HS-5 (cell line): Measurements from ENCODE around the gene MTM1.

ENCODE experiments used
- DNase-seq: peaks from one replicate; pipeline ENCODE4 v3.0.0-alpha.2; 2012; ENCODE audit warnings: low read depth

Gene MTM1

DNA sequence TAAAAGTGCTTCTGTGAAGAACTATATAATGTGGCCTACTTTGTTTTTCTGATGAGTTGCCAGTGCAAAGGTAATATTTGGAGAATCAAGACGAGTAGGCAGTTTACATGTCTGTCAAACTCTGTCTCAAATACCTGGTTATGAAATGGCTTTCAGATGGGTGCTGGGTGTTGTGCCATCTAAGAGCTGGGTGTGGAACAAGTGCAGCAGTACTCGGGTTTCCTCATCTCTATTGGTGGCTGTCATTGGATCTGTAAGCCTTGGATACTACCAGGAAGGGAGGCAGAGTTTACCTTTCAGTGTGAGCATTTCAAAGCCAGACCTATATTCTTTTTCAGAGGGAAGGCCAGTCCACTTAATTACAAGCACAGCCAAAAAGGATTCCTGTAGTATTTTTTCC, 37.2 kb downstream of the MTM1 start:
- DNase-seq, result no peak

DNA sequence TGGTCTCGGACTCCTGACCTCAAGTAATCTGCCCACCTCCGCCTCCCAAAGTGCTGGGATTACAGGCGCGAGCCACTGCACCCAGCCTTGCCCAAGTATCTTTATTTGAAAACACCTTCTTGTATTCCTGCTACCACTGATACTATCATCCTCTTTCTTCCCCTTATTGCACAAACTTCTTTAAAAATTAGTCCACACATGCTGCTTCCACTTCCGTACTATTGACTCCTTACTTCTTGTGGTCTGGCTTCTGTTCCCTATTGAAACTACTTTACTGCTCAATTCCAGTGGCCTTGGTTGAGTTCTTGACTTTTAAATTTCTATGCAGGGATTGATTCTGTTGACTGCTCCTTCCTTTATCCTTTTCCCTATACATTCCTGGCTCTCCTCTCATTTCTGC, 38.8 kb downstream of the MTM1 start:
- no peak for DNase-seq

DNA sequence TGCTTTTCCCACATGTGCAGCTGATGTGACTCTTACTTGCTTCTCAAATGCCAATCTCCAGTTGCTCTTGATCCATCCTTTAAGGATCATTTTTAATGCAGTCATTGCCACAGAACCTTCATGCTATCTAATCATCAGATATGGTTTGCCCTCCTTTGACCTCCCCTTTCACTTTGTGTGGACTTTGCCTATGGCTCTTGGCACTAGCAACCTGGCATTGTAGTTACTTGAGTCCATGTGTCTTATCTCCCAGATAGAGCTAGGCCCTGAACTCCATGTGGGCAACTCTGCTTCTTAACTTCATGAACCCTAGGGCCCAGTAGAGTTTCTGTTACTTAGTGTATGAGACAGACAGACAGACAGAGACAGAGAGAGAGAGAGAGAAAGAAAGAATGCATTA, 41.6 kb downstream of the MTM1 start:
- no peak for DNase-seq

DNA sequence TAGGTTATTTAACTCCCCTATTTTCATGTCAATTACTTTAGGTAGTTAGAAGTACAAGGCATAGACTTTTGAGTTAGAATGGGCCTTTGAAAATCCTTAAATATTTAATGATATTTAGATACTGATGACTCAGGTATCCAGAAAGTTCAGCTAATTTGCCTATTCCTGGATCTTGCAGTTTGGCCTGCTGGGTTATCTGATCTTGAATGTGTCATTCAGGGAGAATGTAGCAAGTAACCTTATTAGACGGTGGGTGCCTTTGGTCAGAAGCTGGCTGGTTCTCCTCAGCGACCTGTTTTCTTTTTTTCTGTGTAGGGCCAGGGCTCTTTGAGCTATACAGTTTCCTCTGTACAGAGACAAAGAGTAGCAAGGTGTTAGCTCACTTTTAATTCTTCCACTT, 42.0 kb downstream of the MTM1 start:
- DNase-seq, result no peak

GRCh38 chrX:150615356-150615755, 46.9 kb downstream of the MTM1 start:
- no peak for DNase-seq

- DNase-seq, result no peak
Measured at GRCh38 chrX:150616179-150616862, 47.9 kb downstream of the MTM1 start.

DNA sequence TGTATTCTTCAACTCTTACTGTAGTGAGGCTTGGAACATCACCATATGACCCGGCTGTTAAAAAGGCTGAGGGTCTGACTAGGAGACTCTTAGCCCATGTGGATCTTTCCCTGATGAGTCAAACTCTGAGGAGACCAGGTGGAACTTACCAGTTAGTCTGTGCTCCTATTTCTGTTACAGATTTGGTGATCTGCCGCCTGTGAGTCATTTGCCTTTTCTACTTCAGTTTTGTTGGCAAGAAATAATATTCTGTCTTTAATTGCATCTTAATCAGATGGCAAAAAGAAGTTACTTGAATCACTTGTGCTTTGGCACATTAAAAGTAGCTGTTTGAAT, 48.4 kb downstream of the MTM1 start:
- no peak for DNase-seq

DNA sequence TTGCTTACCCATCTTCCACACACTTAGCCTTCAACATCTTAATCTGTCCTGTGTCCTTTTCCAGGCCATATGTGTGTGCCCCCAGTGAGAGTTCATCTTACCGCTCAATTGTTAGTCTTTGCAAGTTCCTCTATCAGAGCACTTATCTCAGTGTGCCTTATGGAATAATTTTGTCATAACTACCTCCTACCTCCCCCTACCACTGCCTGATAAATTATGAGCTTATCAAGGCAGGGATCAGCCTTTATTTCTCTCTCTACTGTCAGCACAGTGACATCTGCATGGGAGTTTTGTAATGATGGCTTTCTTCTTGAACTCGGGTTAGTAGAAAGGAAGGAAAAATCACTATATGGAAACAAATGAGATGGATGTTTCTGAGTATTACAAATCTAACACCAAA, 53.2 kb downstream of the MTM1 start:
- DNase-seq, result no peak

- DNase-seq, result no peak
Measured at GRCh38 chrX:150623583-150623982, 55.2 kb downstream of the MTM1 start.

GRCh38 chrX:150625097-150625496, 56.7 kb downstream of the MTM1 start:
- DNase-seq, result no peak

GRCh38 chrX:150625875-150626274, 57.5 kb downstream of the MTM1 start:
- DNase-seq, result no peak

DNA sequence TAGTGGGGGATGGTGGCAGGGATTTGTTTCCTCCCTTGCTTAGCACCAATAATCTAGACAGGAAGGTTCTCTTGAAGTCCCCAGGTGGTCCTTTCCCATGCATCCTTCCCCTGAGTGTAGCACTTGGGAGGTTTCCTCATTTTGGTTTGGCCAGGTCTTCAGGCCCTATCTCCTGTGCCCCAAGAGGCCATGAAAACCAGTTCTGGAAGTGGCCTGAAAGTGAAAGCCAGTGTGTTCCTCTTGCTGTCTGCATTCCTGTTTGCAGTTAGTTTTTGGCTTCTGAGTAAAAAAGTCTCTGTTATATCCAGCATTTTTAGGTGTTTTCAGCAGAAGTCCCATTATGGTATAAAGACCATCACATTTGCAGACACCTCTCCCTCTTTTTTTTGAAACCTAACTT, 59.5 kb downstream of the MTM1 start:
- DNase-seq, result no peak

DNA sequence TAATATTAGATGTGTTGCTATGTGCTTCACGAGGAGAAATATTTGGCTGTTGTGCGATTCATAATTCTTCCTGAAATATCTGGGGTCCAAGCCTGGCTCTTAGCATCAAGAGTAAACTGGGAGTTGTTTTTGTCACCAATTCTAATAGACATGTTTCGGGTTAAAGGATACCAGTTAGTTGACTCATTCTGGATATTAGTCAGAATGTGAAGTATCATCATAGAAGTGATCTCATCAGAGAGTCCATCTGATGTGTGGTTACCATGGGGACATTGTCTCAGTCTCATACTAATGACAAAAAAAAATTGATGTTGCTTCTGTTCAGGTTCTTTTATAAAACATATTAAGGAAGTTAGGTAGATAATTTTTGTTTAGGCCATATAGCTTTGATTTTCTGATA, 67.5 kb downstream of the MTM1 start:
- DNase-seq, result peak; percentile 50

DNA sequence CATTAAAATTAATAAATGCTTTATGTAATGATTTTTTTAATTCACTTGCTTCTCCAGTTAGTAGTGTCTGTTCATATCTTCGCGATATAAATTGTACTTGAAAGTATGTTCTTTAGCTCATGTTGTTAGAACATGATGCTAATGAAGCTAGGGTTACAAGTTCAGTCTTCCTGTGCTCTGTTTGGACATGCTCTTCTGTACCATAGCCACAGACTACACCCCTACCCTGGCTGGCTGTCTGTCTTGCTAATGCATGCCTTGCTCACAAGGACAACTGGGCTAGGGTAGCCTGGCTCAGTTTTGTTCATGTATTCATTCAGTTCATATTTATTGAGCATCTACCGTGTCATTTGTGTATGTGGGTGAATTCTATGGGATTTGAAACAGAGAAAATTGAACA, 74.0 kb downstream of the MTM1 start:
- DNase-seq, result no peak

DNA sequence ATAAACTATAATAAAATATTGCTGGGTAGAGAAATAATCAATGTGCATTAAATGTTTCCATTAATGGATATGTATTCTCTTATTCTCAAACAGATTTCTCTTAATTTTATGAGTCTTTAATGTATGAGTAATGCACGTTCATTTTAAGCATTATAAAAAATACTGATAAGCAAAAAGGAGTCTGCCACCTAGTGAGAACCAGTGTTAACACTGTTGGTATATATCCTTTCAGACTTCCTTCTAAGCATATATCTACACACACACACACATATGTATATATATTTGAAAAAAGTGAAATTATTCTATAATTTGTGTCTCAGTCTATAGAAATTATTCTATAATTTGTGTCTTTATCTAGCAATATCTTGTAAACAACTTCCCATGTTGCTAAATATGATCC, 74.8 kb downstream of the MTM1 start:
- DNase-seq, result no peak

DNA sequence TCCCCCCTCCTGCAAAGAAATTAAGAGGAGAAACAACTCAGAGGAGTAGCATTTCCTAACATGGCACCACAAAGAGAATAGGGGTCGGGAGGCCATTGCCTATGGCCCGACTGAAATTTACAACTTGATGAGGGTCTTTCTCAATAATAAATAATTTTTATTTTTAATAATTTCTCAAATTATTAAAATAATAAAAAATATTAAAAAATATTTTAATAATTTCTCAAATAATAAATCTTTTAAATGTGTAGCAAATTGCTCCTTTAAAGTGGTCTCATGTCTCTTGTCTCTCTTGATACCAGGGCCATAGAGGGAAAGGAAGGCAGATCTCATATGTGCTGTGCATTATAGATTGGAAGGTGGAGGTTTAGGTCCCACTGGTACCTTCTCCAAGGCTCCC, 75.5 kb downstream of the MTM1 start:
- no peak for DNase-seq

DNA sequence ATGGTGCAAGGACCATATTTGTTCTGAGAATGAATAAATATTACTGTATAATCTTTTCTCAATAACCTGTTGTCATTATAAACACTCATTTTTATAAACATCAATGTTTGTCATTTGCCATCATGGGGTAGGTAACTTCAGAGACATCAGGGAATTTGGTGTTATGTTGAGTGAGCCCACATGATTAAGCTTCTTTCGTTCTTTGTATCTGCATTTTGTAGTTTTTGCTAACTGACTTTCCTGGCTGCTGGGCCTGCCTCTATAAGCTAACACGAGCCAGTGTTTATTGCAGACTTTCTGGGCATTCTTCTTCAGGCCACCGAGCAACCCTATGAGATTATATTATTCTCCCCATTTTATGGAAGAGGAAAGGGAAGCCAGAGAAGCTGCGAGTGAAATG, 76.0 kb downstream of the MTM1 start:
- DNase-seq, result no peak

GRCh38 chrX:150647331-150647730, 78.9 kb downstream of the MTM1 start:
- DNase-seq, result no peak

DNA sequence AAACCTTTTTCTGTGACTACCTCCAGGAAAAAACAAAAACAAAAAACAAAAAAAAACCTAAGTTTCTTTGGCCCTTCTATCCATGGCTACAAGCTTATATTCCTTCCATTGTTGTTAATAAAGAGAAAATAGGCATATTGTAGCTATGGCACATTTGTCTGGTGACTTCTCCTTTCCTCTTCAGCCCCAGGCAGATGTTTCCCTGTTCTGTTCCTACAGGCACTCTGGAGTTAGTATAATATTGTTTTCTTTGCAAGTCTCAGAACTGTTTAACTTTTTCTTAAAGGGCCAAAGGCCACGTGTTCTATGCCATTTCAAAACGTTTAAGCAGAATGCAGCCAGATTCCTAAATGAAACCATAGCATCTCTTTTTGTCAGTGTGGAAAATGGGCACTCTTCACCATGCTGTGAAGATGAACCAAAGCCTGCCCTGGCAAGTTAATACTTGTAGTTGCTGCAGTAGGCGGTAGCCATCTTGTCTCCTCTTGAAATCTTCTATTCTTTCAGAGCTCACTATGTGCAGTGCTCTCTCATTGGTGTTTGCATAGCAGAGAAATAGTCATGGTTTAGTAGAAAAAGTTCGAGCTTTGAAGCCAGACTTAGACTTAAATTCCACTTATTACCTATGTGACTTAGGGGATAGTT, 80.0 kb downstream of the MTM1 start:
- DNase-seq, result no peak

GRCh38 chrX:150649096-150649870, 80.9 kb downstream of the MTM1 start:
- DNase-seq, result no peak

- DNase-seq, result no peak
Measured at GRCh38 chrX:150651906-150652305, 83.5 kb downstream of the MTM1 start.

DNA sequence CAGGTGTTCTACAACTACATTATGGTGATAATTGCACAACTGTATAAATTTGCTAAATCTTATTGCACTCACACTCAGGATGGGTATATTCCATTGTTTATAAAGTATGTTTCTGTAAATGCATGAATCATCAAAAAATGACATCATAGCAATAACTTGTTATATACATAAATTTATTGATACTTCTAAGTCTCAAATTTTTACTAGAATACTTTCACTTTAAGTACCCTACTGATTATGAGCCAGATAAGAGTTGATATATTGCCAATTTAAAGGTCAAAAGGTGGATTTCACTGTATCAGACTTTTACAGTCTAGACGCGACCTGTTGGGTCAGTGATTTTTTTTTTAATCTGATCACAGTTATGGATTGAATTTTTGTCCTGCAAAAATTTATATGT, 87.4 kb downstream of the MTM1 start:
- no peak for DNase-seq

DNA sequence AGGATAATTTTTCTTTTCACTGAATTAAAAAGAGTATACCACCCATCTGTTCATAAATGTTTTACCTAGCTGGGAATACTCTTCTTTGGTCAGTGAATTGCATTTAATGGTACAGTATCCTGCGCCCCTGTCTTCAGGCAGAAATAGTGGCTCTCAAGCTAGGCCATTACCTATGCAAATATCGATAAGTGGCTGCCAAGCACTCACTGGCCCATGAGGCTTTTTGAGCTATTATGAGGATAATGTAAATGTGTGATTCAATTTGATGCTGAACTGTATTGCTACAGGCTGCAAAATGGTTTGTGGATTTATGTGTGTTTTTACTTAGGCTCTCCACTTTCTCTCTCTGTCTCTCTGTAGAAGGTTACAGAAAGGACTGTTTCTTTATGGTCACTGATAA, 94.7 kb downstream of the MTM1 start:
- no peak for DNase-seq

- no peak for DNase-seq
Measured at GRCh38 chrX:150664290-150664689, 95.9 kb downstream of the MTM1 start.
